GM18870 (cell line): ENCODE data around the gene SLC31A2.
"Not testable (repeated sequence)": the region's sequence is repeated elsewhere in the genome, so short reads cannot be mapped to it uniquely, and the experiment has no call there.

Source experiments
- ATAC-seq: cut with Tn5 transposase; IDR thresholded peaks from one replicate; pipeline ENCODE4 v1.9.1; 2021; ENCODE audit warnings: moderate library complexity; ENCODE audit not compliant: unreplicated experiment

SLC31A2 gene, protein sequence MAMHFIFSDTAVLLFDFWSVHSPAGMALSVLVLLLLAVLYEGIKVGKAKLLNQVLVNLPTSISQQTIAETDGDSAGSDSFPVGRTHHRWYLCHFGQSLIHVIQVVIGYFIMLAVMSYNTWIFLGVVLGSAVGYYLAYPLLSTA

DNA sequence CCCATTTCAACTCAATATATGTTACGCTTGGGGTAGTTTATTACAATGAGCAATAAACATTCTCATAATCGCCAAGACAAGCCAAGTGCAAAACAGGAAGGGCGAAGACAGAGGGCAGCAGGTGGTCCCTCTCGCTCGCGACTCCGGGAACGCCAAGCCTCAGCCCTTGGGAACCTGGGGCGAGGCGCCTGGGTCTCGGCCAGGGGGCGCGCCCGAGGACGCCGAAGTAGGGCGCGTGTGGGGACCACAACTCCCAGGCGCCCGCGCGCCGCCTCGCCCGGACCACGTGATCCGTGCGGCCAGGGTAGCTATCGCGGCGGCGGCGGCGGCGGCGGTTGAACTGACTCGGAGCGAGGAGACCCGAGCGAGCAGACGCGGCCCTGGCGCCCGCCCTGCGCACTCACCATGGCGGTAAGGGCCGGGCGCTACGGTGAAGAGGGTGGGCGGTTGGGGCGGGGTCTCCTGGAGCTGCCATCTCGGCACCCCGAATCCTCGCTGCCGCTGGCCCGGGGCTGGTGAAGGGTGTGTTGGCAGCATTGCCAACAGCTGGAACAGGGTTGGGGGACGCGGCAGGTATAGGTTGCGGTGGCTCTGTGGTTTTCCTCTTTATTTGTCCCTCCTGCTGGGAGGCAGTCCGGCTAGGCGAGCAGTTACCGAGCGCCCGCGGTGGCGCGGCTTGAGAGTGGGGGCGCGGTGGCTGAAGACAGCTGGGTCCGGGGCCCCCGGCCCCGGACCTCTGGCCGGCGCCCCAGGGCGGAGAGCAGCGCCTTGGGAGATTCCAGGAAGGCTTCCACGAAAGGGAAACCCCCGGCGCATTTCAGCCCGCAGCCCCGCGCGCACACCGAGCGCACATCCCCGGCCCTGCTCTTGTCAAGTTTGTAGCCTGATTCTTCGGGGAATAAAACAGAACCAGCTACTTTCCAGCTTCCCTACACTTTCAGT, at the start of gene SLC31A2:
SLC31A2 (plus strand) TSS at position 338 of the 942 bp plus-strand sequence; CDS start at position 406, 68 bp downstream.
- ATAC-seq, result no peak

DNA sequence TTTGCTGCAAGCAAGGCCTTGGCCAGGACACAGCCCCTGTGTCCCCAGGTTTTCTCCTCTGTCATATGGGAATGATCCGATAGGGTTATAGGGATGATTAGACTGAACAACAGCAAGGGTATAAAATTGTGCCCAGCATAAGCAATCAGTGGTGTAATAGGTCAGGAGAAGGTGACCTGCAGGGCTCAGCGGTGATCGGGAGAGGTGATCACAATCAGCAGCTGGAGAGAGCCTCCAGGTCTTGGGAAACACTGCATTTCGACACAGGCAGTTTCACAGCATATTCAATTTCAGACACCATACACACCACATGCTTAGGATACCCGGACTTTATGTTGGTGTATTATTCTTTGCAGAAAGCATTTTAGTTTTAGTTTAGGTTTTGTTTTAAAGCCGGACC, 45.5 kb upstream of the SLC31A2 start:
- ATAC-seq, result not testable (repeated sequence)

DNA sequence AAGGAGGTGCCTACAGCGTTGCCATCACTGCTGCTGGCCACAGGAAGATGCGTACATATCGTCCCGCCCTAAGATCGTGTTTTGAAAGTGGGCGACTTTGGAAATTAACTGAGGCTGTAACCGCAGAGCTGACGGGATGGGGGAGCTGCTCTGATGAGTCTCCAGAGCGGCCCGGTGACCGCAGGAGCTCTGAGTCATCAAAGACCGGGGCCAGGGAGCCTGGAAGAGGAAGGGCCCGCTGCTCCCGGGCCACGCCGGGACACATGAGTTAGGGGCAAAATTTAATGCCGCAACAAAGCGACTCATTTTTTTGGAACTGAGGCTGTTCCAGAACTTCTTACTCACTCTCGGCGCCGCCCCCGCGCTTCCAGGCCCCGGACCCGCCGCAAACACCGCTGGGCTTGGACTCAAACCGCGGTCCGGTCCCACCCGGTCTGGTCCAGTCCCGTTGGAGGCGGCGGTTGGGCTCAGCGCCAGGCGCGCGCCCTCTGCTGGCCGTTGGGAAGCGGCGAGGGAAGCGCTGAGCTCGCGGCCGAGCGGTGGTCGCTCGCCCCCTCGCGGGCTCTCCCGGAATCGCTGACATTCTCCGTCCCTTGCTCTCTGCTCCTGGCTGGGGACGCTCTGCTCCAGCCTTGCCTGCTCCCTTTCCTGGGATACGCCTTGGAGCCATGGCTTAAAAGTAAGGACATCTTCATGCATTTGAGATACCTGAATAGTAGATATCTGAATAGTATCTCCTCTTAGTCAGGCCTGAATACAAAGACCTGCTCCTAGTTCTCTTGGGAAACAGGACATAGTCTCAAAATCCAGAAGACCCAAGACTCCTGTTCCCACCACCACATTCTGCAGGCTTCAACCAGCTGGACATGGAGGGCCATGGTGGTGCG, 39.5 kb upstream of the SLC31A2 start:
- not testable (repeated sequence) for ATAC-seq

DNA sequence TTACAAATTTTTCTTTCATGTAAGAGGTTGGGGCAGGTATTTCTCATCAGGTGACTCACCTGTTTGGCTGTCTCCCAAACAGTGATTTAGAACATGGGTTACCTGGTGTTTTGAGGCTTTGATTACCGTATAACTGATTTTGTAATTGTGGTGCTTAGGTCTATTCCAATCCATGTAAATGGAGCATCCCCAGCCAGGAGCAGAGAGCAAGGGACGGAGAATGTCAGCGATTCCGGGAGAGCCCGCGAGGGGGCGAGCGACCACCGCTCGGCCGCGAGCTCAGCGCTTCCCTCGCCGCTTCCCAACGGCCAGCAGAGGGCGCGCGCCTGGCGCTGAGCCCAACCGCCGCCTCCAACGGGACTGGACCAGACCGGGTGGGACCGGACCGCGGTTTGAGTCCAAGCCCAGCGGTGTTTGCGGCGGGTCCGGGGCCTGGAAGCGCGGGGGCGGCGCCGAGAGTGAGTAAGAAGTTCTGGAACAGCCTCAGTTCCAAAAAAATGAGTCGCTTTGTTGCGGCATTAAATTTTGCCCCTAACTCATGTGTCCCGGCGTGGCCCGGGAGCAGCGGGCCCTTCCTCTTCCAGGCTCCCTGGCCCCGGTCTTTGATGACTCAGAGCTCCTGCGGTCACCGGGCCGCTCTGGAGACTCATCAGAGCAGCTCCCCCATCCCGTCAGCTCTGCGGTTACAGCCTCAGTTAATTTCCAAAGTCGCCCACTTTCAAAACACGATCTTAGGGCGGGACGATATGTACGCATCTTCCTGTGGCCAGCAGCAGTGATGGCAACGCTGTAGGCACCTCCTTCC, 37.9 kb upstream of the SLC31A2 start:
- not testable (repeated sequence) for ATAC-seq

DNA sequence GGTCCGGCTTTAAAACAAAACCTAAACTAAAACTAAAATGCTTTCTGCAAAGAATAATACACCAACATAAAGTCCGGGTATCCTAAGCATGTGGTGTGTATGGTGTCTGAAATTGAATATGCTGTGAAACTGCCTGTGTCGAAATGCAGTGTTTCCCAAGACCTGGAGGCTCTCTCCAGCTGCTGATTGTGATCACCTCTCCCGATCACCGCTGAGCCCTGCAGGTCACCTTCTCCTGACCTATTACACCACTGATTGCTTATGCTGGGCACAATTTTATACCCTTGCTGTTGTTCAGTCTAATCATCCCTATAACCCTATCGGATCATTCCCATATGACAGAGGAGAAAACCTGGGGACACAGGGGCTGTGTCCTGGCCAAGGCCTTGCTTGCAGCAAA, 32.0 kb upstream of the SLC31A2 start:
- ATAC-seq, result not testable (repeated sequence)

DNA sequence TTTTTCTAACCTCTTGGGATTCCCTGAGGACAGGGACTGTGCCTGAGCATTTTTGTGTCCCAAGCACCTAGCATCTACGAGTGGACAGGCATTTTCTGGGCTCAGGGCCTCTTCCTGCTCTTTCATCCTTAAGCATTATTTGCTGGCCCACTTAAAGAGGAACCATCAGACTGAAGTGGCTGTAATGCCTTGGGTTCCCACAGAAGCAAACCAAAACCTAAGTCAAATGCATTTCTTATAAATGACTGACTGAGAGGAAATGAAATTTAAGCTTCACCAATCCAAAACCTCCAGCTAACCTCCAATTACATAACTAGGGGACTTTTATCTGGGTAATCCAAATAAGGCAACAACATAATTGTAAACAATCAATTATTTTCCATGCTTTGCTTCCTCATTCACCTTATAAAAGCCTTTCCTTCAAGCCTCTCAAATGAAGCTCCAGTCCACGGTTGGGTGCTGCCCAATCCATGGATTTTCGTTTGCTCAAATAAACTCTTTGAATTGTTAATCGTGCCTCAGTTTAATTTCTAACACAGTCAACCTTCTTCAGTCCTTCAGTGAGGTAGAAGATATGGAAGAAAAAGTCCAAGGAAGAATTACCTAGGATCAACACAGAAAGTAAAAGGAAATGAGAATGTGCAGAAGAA, 25.3 kb upstream of the SLC31A2 start:
- no peak for ATAC-seq

DNA sequence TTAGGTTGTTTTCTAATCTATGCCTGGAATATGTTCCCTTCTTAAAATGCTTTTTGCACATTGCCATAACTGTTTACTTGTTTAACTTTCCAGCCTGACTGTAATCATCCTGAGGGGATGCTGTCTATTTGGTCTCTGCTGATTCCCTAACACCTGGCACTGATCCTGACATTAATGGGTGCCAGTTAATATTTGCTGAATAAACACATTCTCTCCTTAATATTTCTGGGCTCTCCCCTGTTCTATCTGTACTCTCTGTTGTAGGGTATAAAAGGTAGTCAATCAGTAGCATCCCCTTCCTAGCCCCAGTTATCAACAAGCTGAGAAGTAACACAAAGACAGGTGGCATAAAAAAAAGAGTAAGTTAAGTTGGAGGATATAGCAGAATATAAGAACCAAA, 21.3 kb upstream of the SLC31A2 start:
- no peak for ATAC-seq

DNA sequence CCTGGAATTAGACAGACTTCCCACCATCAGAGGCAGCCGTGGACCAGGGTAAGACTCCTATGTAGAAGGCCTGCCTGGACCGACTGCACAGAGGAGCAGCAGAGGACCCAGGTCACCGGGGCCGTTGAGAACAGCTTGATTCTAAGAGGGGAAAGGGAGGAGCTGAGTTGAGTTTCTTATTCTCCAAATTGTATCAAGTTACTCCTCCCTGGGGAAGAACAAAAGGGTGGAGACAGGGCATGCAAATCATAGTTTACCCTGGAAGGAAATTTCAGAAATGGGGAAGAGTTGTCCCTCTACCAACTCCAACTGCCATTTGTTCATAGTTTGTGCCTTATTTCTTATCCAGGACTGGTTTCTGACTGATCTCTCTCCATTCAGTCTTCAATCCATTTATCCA, 20.9 kb upstream of the SLC31A2 start:
- ATAC-seq, result no peak

DNA sequence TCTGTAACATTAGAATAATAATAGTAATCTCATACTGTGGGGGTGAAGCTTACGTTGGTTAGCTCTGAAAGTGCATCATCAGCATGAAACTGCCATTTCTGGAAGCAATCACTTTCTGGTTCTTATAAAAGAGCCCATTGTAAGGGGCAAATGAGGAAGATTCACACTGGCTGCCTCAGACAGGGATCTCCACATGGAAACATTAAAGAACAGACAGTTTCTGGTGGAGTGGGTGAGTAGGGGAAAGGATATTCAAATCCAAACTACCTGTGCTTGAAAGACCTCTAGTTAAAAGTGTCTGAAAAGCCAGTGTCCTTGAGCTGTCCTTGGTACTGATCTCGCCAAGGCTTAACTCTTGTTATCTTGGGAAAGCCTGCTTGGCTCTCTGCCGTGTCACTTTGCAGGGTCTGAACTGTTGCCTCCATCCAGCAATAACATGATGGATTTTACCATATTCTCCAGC, 19.1 kb upstream of the SLC31A2 start:
- ATAC-seq, result no peak

DNA sequence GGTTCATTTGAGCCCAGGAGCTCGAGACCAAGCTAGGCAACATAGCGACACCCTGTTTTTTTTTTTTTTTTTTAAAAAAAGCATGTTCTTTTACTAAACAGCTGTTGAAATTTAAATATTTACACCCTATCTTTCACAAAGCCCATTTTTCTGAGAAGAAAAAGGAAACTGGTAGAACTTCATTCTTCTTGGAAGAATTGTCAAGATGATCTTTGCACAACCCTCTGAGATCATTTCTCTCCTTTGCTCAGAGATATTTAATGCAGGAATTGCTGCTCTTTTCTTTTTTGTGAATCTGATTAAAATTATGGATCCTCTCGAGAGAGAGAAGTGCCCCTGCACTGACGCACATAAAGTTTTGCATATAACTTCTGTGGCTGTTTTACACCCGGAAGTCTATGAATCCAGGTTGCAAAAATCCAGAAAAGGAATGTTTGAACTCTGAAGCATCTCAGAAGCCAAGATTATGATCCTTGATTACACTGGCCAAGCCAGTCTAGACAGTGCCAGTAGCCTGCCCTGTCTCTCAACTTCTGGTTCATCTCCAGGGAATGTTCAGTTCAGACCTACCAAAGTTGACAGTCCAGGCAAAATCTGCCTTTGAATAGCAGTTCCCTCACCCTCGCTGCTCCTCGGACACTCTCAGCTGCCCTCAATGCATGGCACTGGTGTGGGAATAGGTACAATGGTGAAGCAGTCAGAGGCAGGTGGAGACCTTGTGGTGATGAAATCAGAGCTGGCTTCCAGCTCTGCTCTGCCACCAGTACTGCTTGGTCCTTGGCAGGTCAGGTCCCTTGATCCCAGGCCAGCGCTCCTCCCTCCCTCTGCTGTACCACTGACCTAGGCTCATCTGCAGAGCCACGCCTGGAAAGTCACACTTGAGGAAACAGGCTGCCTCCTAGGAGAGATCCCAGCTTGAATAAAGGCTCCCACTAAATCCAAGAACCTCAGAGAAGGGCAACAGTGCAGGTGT, 13.3 kb upstream of the SLC31A2 start:
- no peak for ATAC-seq

DNA sequence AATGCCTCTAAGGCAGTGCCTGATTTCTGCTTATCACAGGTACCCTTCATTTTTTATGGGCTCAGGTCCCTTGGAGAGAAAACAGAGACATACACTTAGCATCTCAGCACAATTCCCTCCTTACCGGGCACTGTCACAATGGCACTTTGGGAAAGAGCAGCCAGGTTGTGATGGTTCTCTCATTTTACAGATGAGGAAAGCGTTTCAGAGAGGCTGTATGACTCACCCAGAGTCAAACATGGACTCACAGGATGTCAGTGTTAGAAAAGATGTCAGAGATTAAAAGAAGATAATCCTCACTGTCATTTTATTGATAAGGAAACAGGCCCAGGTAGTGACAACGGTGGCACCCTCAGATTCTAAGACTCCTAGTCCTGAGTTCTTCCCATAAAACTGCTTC, 12.0 kb upstream of the SLC31A2 start:
- ATAC-seq, result no peak

DNA sequence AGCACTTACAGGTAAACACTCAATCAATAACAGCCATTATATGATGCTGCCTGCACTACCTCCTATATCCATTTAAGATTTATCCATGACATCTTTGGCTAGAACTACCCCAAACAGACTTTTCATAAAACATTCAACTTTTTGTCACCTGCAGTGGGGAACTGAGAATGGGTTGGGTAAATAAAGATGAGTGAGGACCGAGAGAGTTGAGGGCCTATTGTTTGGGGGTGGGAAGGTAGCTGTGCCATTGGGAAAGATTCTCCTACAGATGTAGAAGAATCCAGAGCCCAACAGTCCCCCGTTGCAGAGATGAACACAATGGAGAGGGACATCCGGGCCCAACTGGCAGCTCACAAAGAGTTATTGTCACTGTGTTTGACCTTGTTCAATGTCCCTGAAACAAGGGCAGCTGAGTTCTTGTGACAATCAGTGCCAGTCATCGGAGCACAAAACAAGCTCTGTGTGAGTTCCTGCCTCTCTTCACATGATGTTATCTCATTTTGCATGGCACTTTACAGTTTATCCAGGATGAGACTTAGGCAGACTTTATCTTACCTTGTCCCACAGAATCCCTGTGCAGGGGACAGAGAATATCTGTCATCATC, 11.5 kb upstream of the SLC31A2 start:
- ATAC-seq, result no peak

DNA sequence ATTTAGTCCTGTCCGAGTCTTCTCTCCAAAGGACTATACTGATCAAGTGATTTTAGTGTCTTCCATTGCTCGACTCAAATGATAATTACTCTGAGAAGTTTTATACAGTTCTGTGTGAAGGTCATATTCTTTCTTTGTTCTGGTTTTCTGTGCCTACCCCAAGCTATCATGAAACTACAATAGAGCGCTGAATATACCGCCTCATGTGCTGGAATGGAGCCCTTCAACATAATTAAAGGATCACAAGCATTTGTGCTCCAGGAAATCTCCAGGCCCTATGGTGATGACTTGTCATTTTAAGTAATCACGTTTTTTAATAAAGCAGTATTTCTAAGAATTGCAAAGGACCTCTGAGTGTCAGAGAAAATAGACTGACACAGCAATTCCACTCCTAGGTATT, 10.9 kb upstream of the SLC31A2 start:
- no peak for ATAC-seq

DNA sequence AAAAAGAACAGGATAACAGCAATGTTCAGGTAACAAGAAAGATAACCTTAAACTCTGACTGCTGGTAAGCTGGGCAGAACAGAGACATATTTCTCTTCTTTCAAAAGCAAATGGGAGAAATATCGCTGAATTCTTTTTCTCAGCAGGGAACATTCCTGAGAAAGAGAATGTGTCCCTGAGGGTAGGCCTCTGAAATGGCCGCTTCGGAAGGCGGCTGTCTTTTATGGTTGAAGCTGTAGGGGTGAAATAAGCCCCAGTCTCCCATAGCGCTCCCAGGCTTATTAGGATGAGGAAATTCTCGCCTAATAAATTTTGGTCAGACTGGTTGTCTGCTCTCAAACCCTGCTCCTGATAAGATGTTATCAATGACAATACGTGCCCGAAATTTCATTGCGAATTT, 9.9 kb upstream of the SLC31A2 start:
- not testable (repeated sequence) for ATAC-seq

DNA sequence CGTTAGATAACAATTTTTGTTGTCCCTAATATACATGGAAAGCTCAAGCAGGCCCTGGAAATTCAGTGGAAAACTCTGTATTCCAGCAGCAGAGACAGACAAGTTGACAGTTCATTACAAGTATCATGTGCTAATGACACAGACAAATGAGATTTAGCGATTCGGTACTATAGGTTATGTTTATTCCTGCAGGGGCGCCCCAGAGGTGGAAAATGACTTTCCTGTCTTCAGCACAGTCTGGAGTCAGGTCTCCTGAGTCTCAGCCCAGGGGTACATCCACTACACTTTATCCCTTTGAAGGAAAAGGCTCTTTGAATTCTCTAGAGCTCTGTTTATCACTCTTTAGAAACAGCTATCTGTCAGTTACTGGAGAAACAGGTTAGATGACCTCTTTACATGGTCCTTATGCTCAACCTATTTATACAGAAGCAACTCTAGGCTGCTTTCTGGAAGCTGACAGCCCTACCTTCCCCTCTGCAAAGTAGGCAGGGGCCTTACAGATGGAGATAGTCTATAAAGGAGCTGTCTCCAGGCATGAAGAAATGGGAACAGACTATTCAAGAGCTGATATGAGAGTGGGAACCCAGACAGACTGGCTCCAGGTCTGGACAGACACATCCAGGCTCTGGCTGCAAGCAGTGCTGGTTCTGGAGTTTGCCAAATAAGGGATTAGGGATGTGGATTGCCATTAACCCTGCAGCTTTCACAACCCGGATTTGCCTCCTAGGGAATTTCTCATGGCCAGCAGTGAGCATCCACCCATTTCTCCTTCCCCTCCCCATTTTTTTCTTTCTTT, 7.2 kb upstream of the SLC31A2 start:
- no peak for ATAC-seq

DNA sequence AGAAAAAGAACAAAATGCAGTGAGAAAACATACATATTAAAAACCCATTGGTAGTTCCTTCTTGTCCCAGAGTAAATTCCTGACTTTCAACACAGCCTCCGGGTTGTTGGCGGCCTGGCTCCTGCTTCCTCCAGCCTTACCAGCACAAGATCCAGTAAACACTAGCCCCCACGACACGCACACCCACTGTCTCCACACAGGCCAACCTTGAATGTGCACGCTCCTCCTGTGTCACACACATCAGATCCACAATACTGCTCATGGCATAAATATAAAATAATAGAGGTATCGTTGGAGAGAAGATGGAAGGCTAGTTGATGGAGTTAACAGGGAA, 2.5 kb upstream of the SLC31A2 start:
- ATAC-seq, result no peak

DNA sequence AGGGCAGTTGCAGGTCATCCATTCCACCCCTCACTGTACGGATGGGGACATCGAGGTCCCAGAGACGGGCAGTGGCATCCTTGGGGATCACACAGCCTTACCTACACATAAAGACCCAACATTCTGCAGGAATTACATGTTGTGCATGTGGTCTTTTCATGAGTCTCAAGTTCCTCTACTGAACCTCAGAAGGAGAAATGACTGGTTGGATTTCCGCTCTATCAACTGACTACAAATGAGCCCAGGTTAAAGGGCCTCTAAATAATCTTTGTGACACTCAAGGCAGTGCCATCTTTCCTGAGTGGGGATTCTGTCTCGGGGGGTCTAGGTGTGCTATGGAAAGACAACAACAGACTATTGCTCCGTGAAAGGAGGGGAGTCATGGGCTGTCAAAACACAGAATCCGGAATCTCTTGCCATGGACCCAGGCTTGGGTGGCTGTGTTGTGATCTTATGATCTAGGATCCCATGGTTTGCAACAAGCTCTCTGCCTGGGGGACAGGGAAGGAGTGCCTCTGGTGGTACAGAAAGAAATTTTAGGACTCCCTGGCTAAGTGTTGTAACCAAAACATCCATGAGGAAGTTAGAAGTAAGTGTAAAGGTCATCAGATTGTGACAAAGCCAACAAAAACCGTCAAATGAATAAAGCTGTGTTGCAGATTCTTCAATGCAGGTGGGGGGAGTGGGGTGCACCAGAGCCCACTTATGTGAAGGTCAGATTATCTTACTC, 1.9 kb upstream of the SLC31A2 start:
- no peak for ATAC-seq
